GM06990 (cell line): ENCODE results near the gene SOS2.

Experiments used
- DNase-seq: peaks from one replicate; pipeline ENCODE4 v3.0.0-alpha.2; 2011; ENCODE audit not compliant: insufficient read length; ENCODE audit errors: extremely low read depth
- H3K27me3 ChIP-seq: replicated peaks from 2 replicates; pipeline ENCODE4 v1.6.0; 2011; ENCODE audit warnings: low read length; ENCODE audit not compliant: control insufficient read depth, insufficient read depth
- H3K36me3 ChIP-seq: 2 replicates; pipeline ENCODE4 v1.5.1; 2011; ENCODE audit warnings: low read length; ENCODE audit not compliant: control insufficient read depth, insufficient read depth
- H3K4me3 ChIP-seq: replicated peaks from 2 replicates; pipeline ENCODE4 v1.5.1; 2011; ENCODE audit warnings: low read depth, mild to moderate bottlenecking, control low read depth, low read length
- TF ChIP-seq, protein P1 (sequence below): IDR thresholded peaks from 2 replicates; pipeline ENCODE4 v1.5.1; 2011; ENCODE audit warnings: low read length, control low read depth, mild to moderate bottlenecking, inconsistent platforms; ENCODE audit not compliant: insufficient read depth, poor library complexity, severe bottlenecking

The SOS2 gene

DNA sequence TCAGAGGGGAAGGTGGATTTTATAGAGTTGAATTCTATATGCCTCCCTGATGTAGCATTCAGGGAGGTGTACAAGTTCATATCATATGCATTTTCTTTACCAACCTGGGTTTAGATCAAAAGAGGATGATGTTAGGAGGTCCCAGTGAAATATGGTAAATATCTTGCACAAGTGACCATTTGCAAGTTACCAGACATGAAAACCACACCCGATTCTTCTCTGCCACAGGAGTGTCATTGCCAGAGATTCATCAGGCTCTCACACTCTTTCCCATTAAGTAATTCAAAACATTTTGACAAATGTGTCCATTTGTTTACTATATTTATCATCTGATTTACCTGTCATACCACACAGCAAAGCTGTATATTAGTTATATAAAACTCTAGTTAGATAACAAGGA lies 159.0 kb downstream of the SOS2 start:
- TF ChIP-seq, protein P1, sequence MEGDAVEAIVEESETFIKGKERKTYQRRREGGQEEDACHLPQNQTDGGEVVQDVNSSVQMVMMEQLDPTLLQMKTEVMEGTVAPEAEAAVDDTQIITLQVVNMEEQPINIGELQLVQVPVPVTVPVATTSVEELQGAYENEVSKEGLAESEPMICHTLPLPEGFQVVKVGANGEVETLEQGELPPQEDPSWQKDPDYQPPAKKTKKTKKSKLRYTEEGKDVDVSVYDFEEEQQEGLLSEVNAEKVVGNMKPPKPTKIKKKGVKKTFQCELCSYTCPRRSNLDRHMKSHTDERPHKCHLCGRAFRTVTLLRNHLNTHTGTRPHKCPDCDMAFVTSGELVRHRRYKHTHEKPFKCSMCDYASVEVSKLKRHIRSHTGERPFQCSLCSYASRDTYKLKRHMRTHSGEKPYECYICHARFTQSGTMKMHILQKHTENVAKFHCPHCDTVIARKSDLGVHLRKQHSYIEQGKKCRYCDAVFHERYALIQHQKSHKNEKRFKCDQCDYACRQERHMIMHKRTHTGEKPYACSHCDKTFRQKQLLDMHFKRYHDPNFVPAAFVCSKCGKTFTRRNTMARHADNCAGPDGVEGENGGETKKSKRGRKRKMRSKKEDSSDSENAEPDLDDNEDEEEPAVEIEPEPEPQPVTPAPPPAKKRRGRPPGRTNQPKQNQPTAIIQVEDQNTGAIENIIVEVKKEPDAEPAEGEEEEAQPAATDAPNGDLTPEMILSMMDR, result no peak
- Histone ChIP-seq H3K4me3 (no peak overlapping the region), H3K36me3 (no peaks in the 10 kb centered on the region), H3K27me3 (no peaks in the 10 kb centered on the region)
- no peak for DNase-seq

DNA sequence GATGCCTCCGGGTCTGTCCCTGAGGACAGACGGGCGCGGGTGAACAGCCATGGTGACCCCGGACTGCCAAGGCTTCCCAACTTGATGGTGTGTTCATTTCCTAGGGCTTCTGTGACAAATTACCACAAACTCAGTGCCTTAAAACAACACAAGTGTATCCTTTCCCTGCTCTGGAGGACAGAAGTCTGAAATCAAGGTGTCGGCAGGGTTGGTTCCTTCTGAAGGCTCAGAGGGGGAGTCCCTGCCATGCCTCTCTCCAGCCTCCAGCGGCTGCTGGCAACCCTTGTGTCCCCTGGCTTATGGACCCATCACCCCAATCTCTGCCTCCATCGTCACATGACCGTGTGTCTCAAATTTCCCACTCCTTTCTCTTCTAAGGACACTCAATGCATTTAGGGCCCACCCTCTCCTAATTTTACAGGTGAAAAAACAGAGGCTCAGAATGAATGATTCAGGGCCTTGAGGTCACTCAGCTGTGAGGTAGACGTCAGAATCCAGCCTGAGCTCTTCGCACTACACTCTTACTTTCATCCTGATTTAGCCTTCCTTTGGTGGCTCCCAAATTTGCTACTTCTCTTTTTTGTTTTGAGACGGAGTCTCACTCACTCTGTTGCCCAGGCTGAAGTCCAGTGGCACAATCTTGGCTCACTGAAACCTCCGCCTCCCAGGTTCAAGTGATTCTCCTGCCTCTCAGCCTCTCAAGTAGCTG lies 160.4 kb downstream of the SOS2 start:
- TF ChIP-seq, protein P1, result no peak
- H3K4me3 ChIP-seq, result no peak overlapping the region

DNA sequence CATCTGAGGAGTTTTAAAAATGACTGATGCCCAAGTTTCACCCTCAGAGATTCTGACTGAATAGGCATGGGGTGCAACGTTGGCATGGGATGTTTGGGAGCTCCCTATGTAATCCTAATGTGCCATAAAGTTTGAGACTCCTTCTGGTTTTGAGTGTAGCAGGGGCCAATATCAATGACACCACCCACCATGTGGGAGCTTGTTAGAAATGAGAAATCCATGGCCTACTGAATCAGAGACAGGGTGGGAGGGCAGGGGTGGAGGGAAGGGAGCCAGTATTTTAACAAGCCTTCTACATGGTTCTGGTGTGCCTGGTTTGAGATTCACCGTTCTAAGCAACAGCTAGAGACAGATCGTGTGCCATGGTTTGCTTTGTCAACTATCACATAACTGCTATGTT lies 161.1 kb downstream of the SOS2 start:
- Histone ChIP-seq H3K36me3 (no peaks in the 10 kb centered on the region), H3K4me3 (no peak overlapping the region), H3K27me3 (no peaks in the 10 kb centered on the region)
- TF ChIP-seq, protein P1, result no peak
- DNase-seq, result no peak

More for the DNA sequence above, 160.4 kb downstream of the SOS2 start:
- no peak for DNase-seq
- Histone ChIP-seq H3K27me3 (no peaks in the 10 kb centered on the region), H3K36me3 (no peaks in the 10 kb centered on the region)

DNA sequence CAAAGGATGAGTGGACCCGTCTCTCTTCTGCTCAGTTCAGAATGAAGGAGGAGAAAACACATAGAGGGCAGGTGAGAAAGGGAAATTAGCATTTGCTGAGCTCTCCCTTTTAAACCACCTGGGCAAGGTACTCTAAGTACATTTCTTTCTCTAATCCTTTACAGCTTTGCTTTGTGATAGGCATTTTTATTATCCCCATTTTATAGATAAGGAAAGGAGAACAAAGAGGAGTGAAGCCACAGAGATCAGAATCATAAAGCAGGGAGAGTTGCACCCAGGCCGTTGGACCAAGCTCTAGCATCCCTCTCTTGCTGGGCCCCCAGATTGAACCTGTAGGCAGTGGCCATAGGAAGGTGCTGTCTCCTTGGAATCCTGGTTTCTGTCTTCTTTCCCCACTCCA lies 162.1 kb downstream of the SOS2 start:
- H3K36me3 ChIP-seq, result no peaks in the 10 kb centered on the region
- TF ChIP-seq, protein P1, result no peak
- H3K27me3 ChIP-seq, result no peaks in the 10 kb centered on the region
- H3K4me3 ChIP-seq, result no peak overlapping the region
- no peak for DNase-seq

DNA sequence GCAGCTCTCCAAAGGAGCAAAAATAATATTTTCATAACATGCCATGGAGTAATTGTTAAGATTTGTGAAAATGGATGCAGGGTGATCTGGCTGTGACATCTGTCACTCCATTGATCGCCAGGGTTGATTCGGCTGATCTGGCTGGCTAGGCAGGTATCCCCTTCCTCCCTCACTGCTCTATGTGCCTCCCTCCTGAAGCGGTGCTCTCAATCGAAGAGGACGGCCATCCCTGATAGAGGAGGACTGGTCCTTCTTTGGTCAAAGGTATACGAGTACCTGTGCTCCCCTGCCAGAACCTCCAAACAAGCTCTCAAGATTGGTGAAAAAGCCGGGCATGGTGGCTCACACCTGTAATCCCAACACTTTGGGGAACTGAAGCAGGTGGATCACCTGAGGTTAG lies 162.9 kb downstream of the SOS2 start:
- no peaks in the 10 kb centered on the region for H3K27me3 ChIP-seq
- H3K4me3 ChIP-seq, result no peak overlapping the region
- TF ChIP-seq, protein P1, result no peak
- no peaks in the 10 kb centered on the region for H3K36me3 ChIP-seq
- no peak for DNase-seq
